DMS53 treated with DMSO at 0.1 percent for 48 hours (cell line): Measurements from ENCODE around the gene COL5A1.
"Not testable (repeated sequence)": the region's sequence is repeated elsewhere in the genome, so short reads cannot be mapped to it uniquely, and the experiment has no call there.

Source experiments
- DNase-seq: peaks from one replicate; lab custom pipeline; 2025; ENCODE audit not compliant: unreplicated experiment; lab: John Stamatoyannopoulos, UW

The COL5A1 gene

DNA sequence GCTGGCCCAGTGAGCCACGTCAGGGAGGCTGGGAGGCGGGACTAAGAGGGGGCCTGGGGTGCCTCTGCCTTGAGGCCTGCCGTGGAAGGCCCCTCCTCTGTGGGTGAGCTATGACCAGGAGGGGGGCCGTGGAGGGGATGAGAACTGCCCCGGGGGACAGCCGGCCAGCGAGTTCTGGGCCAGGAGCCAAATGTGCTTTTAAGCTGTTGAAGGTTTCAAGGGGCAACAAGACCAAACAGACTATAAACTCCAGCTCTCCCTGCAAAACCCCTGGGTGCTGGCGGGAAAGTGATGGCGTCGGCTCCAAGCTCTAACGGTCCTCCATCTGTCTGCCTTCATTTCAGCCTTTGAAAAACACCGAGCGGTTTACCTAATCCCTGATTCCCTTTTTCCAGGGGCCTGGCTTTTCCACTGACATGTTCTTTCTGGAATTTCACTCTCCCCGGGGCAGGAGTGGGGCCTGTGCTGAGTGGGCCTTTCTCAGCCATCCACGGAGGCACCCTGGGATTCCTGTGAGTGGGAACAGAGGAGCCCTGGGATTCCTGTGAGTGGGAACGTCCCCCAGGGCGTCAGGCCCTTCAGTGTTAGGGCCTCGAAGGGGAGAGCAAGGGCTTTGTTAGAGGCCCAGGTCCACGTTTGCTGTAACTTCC is 65.6 kb downstream of the COL5A1 start:
- no peak for DNase-seq

DNA sequence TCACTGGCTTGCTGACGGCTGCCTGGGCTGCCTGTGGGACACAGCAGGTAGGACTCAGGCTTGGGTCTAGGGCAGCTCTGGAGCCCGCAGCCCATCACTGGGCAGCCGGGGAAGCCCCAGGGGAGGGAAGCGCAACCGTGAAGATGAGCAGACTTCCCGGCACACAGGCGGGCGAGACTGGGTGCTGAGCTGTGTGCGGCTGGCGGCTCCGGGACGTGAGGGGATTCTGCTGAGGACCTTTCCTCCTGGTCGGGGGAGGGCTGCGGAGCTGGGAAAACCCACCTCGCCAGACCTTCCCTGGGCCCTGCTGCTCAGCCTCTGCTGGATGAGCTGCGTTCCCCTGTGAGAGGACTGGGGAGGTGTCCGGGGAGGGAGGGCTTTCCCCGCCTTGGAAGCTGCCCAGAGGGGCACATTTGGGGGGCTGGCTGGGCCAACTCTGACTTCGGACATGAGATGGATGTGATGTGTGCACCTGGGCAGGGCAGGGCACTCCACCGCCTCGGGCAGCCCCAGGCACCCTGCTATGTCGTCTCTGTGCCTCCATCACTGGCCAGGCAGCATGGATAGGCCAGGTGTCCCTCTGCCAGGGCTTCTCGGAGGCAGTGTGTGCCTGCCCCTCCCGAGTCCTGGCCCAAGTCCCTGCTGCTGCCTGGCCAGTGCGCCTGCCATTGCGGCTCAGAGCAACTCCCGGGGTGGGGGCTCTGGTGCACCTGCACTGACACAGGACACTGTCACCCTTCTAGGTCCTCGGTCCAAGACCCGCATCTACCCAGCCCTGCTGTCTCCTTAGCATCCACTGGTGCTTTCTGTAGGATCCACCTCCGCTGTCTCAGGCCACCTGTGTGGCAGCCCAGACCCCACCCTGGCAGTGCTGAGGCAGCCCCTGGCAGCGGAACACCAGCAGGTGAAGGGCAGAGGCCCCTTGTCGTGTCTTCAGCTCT is 66.4 kb downstream of the COL5A1 start:
- no peak for DNase-seq

DNA sequence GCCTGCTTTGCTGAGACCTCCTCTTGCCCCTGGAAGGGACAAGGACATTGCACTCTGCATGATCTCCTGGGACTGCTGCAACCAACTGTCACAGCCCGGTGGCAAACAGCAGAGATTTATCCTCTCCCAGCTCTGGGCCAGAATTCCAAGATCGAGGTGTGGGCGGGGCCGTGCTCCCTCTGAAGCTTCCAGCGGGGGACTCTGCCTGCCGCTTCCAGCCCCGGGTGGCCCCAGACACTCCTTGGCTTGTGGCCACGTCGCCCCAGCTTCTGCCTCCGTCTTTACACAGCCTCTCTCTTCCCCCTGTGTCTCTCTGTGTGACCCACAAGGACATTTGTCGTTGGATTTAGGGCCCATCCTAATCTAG is 67.1 kb downstream of the COL5A1 start:
- no peak for DNase-seq

DNA sequence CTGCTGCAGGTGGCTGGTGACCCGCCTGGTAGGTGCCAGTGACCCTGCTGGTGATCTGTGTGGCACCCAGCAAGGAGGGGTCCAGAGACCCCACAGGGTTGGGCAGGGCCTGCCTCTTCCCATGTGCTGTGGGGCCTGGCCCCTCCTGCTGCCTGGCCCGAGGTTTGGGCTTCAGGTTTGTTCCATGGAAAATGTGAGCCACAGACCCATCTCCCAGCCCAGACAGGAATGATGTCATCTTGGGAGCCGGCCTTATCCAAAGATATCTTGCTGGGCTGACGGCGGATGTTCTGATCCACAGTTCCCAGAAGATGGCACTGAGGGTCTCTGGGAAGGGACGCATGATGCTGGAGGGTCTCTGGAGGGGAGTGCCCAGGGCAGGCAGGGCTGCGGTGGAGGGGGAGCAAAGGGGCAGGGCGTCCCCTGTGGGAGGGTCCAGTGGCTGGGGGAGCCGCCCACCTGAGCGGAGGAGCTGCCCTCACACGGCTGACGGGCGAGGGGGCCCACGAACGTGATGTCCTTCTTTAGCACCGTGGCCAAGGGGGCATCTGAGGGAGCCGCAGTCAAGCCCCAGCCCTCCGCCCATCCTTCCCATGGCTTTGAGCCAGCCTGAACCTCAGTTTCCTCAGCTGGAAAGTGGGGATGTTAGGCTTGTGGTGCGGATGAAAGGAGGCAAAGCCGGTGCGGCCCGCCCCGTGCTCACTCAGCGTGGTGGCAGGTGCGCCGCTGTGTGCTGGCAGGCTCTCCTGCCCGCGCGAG is 68.1 kb downstream of the COL5A1 start:
- no peak for DNase-seq

DNA sequence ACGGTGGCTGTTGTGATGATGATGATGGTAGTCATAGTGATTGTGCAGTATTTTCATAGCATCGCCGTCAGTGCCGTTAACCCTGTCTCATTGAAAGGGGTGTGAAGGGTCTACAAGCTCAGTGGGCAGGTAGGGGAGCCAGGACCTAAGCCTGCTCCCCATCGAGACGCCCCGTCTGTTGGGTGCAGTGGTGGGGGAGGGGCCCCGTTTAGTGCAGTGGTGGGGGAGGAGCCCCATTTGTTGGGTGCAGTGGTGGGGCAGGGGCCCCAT is 68.6 kb downstream of the COL5A1 start:
- DNase-seq: no peak

DNA sequence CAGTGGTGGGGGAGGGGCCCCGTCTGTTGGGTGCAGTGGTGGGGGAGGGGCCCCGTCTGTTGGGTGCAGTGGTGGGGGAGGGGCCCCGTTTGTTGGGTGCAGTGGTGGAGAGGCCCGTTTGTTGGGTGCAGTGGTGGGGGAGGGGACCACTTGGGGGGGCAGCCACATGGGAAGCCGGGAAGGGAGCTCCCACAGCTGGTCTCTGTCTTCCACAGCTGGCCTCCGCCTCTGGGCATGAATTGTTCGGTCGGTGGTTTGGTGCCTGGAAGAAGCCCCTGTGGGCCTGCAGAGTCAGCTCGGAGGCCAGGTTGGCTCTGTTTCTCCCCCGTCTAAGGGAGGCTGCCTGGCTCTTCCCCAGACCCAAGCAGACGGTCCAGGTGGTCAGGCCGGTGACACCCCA is 69.3 kb downstream of the COL5A1 start:
- DNase-seq: no peak

DNA sequence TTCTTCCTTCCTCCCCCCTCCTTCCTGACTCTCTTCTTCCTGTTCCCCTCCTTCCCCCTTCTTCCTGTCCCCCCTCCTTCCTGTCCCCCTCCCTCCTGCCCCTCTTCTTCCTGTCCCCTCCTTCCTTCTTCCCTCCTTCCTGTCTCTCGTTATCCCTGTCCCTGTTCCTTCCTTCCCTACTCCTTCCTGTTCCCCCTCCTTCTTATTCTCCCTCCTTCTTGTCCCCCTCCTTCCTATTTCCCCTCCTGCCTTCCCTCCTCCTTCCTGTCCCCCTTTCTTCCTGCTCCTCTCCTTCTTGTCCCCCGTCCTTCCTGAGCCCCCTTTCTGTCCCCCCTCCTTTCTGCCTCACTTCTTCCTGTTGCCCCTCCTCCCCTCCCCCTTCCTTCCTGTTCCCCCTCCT is 70.6 kb downstream of the COL5A1 start:
- DNase-seq: no peak

DNA sequence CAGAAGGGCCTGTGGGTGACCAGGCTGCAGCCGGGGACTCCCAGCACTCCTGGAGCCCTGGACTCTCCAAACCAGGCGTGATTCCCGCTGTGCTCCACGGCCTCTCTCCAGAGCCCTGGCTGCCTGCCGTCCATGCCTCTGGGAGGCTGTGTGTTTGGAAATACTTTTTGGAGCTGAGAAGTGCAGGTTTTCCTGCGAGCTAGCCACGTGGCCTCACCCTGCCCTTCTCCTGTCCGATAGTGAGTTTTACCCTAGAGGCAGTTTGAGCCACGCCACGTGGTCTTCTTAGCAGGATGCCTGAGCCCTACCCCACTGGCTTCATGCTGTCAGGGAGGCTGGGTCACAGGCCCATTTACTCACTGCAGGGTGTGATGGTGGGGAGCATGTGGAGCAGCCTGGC is 71.3 kb downstream of the COL5A1 start:
- DNase-seq: no peak

DNA sequence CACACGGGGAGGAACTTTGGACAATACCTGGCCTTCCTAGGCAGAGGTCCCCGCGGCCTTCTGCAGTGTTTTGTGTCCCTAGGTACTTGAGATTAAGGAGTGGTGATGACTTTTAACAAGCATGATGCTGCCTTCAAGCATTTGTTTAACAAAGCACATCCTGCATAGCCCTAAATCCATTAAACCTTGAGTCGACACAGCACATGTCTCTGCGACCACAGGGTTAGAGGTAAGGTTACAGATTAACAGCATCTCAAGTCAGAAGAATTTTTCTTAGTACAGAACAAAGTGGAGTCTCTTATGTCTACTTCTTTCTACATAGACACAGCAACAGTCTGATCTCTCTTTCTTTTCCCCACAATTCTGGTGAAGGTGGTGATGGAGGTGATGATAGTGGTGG is 73.9 kb downstream of the COL5A1 start:
- DNase-seq: not testable (repeated sequence)

DNA sequence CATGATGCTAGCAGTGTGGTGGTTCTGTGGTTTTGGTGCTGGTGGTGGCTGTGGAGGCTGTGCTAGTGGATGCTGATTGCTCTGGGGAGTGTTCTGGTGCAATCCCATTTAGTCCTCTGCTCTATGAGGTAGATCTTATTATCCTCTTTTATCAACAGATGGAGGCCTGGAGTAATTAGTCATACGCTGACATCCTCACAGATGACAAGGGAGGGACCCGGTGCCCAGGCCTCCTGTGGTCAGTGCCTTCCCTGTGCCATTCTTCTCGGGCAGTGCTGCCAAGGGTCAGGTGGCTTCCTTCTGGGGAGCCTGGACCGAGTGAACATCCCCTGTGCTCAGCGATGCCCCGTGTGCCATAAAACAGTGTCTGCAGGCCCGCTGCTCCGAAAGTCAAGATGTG is 74.5 kb downstream of the COL5A1 start:
- no peak for DNase-seq

DNA sequence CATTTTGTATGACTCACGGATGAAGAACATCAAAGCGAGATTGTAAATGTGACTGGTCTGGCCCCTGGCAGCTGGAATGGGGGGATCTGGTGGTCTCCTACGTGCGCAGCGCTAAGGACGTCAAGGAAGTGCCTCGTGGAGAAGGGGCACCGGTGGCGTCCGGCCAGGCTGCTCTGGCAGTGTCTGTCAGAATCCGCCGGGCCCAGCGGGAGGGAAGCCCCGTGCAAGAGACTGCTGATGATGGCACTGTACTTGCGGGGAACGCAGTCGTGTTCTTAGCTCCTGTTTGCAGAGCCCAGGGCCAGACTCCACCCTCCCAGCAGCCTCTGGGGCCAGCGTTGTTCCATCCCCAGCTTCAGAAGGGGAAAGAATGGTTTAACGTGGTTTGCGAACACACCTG is 75.5 kb downstream of the COL5A1 start:
- DNase-seq: no peak

DNA sequence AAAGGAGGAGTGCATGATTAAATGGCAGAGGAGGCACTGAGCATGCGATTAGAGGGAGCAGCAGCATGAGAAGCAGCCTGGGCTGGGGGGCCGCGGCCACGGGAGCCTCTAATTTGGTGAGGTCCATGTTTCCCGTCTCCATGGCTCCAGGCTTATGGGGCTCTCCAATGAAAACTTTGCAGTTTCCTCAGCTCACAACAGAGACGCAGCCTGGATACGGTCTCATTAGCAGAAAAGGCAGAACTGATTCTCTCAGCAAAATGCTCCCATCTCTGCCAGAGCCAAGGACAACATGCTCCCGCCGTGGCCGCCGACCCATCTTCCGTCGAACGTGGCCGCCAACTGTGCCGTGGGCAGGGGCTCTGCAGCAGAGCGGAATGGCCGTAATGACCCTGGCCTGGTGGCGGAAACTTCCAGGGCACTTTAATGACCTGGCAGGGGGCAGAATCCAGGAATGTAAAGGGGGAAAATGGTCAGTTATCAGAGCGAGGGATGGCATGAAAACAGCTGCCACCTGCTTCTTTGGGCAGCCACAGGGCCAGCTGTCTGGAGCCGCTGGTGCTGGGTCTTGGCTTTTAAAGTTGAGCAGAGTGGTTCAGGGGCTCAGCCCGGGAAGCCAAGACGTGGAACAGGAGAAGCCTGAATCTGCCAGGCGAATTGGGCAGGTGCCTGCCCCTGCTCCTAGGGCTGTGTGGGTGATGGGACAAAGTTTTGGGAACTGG is 76.5 kb downstream of the COL5A1 start:
- no peak for DNase-seq

DNA sequence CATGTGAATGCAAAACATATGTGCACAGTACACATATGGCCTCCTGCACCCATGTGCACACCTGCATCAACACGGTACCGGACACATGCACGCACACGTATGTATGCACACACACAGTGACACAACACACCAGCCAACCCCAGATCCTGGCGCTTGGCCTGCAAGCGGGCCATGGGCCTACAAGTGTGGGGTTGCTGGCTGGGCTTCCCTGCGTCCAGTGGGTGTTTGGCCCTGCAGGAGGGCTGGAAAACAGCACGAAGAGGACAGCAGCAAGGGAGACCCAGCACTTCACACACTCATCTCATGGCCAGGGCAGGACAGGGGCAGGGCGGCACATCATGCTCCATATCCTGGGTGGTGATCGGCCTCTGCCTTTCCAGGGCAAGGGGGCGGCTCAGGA is 77.7 kb downstream of the COL5A1 start:
- DNase-seq: no peak

DNA sequence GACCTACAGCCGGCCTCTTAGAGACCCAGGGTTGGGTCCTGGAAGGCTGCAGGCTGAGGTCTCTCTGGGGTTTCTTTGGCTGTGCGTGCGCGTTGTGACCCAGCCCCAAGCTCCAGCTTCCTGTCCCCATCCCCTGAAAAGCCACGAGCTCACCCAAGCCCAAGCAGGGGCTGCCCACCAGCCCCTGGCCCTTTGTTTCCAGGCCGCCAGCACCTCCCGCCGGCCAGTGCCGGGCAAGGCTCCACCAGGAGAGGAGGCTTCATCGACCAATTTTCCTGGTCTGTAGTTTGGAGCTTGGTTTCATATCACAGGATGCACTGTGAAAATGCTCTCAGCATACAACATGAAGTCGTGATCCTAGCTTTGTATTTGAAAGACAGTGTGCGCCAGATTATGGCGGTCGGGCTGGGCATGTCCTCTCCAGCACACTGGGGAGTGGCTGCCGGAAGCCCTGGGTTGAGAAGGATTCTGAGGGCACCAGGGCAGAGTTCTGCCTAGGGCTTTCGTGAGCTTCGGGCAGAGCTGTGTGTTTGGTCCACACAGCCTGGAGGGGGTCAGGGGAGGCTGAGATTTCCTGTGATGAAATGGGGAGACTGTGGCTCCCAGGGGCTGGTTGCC is 78.6 kb downstream of the COL5A1 start:
- no peak for DNase-seq

DNA sequence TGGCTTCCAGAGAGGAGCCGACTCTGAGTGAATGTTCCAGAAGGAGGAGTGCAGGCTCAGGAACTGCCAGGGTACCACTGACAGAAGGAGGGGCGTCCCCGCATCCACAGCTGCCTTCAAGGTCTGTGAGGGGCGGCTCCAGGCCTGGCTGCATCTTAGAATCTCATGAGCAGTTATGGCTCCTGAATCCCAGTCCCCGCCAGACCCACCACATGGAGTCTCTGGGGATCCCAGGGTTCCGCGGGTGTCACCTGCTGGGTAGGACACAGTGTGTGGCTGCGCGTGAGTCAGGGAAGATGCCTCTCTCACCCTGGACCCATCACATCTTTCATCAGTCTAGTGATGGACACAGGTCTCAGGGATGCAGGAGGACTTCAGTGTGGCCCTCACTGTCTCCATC is 79.2 kb downstream of the COL5A1 start:
- DNase-seq: no peak

DNA sequence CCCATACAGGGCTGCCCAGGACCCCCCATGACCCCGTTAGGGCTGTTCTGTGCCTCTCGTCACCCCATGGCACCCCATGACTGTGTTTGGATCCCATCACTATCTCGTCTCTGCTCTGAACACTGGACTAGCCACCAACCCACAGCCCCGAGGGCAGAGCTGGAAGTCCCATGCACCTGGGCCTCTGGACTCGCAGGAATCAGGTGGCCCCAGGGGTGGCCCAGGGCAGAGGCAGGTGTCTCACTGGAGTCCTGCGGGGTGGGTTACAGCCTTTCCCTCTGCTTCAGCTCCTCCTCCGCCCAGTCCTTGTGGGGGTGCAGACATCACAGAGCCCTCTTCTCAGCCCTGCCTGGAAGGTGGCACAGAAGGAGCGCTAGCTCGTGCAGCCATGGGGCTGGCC is 79.7 kb downstream of the COL5A1 start:
- DNase-seq: no peak

DNA sequence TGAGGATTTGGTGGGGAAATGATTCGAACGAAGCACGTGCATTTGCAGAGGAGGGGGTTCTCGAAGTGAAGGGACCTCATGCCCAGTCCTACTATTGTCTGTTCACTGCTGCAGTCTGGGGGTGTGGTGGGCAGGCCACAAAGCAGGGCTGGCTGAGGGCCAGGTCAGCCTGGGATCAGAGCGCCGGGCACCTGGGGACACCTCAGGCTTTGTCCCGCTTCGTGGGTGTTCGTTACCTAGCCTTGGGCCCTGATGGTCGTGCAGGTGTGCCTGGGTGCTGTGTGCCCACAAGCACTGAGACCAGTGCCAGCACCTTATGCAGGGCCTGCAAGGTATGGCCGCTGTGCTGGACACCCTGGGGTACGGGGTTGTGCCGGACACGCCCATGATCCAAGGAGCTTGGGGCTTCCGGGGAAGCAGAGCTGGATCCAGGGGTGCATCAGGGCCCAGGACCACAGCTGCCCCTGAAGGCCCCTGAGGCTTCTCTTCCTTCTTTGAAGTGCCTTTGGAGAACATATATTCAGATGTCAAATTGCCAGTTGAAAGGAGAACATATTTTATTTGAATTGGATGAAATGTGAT is 80.6 kb downstream of the COL5A1 start:
- no peak for DNase-seq

DNA sequence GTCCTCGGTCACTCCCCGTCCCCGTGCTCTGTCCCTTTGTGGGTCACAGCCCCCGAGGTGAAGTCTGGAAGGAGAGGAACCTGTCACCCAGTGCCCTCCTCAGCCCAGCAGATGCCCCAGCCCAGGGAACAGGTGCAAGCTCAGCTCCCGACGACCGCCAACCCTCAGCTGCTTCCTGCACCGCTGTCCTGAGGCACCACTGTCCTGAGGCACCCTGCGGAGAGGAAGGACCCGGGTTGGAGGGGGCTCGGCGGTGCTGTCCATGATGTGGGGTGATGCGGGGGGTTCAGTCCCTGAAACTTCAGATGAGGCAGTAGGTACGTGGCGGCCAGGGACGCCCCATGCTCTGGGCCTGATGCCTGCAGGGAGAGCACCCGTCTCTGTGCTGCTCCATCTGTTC is 81.4 kb downstream of the COL5A1 start:
- no peak for DNase-seq

DNA sequence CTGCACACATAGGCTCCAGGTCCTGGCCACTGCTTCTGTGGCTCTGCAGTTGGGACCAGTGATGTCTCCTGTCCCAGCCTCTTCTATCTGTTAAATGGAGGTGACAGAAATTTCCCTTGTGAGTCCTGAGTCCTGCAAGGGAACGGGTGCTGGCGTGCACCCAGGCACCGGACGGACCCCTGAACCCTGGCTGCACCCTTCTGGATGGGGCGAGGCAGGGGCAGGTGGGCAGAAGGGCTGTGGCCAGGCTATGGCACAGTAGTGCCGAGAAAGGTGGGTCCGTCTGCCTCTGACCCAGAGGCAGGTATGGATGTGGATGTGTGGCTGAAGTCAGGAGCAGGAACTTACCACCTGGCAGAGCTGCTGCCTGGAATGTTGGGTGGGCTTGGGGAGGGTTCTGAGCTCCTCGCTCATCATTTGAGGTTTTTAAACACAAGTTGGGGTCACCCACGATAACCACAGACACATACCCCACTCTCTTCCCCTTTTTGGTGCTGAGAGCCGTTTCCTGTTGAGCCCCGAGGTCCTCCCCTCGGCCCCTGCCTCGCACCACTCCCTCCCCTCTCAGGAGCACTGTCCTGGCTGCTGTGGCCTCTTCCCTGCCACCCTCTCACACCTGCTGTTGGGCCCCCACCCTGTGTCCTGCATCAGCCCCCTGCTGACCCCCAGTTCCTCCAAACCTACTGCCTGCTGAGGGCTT is 82.0 kb downstream of the COL5A1 start:
- DNase-seq: no peak
